LNCAP (cell line): ENCODE measurements around the gene ARAP1.

Experiments used
- TF ChIP-seq, protein P1 (sequence below): fragments of 450-650 bp; IDR thresholded peaks from 2 replicates; pipeline ENCODE4 v1.5.1; 2017; ENCODE audit warnings: mild to moderate bottlenecking

Gene ARAP1

DNA sequence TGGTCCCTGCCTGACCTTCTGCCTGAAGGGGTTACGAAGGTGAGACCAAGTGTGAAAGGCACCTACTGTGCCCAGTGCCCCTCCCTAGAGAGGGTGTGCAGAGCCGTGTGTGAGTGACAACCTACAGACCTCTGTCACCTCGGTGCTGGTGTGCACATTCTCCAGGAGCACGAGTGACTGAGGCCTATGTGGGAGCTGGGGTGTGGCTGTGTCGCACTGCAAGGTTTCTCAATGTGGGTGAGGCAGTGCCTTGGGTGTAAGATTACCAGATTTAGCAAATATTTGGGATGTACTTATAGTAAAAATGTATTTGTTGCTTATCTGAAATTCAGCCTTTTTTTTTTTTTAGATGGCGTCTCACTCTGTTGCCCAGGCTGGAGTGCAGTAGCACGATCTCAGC lies 36.0 kb upstream of the ARAP1 start:
- TF ChIP-seq, protein P1, sequence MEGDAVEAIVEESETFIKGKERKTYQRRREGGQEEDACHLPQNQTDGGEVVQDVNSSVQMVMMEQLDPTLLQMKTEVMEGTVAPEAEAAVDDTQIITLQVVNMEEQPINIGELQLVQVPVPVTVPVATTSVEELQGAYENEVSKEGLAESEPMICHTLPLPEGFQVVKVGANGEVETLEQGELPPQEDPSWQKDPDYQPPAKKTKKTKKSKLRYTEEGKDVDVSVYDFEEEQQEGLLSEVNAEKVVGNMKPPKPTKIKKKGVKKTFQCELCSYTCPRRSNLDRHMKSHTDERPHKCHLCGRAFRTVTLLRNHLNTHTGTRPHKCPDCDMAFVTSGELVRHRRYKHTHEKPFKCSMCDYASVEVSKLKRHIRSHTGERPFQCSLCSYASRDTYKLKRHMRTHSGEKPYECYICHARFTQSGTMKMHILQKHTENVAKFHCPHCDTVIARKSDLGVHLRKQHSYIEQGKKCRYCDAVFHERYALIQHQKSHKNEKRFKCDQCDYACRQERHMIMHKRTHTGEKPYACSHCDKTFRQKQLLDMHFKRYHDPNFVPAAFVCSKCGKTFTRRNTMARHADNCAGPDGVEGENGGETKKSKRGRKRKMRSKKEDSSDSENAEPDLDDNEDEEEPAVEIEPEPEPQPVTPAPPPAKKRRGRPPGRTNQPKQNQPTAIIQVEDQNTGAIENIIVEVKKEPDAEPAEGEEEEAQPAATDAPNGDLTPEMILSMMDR: no peak

DNA sequence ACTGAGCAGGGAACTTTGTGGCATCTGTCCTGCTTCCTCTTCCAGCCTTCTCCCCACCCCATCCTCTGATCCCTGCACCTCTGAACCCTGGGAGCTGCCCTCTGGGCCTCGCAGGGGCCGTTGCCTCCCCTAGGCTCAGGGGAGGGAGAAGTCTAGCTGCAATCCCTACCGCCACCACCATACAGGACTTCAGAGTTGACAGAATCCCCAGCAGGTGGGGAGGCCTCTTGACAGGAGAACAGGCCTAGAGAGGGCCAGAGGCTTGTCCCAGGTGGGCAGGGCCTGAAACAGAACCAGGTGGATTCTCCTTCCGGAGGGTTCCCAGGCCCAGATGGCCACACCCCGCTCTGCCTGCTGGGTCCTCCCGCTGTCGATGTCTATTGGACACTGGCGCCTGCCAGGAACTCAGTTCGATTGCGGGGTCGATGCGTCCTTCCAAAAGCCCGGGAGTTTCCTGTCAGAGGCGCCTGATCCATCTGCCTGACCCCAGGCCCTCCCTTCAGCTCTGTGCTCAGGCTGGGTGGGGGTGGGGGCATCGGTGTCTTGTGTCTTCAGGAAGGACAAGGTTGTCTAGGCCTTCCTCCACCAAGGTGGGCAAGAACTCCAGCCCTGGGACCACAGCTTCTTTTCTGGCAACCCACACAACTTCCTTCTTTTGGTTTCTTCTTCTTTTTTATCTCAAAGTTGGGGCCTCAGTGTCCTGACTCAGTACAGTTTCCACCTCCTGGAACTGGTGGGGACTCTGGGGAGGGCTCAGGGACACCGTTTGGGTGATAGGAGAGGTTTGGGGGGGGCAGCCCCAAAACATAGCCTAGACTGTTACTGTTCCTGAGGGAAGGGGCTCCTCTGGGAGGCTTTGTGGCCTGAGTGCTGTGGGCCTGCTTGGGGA lies 35.3 kb upstream of the ARAP1 start:
- TF ChIP-seq, protein P1: no peak

DNA sequence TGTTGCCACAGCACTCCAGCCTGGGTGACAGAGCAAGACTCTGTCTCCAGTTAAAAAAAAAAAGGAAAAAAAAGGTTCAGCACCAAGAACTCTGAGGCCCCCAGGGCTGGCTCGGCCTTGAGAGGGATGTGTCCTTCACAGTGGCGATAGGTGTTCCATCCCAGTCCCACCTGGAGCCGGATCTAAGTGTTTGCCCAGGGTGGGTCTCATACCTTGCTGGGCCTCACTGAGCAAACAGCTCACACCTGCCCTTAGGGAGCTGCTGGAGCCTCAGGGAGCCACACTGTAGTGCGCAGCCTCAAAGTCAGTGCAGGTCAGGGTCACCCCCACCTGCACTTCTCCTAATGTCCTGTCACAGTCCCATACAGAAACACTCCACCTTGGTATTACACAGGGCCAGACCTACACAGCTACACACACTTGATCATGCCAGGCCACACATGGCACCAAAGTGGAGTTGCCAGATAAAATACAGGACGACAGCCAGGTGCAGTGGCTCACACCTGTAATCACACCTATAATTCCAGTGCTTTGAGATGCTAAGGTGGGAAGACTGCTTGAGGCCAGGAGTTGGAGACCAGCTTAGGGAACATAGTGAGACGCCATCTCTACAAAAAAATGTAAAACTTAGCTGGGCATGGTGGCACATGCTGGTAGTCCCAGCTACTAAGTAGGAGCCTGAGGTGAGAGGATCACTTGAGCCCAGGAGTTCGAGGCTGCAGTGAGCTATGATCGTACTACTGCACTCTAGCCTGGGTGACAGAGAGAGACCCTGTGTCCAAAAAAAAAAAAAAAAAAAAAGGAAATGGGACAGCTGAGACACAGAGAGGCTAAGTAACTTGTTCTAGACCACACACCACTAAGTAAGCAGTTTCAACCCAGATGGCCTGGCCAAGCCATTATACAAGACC lies 34.4 kb upstream of the ARAP1 start:
- TF ChIP-seq, protein P1: no peak

DNA sequence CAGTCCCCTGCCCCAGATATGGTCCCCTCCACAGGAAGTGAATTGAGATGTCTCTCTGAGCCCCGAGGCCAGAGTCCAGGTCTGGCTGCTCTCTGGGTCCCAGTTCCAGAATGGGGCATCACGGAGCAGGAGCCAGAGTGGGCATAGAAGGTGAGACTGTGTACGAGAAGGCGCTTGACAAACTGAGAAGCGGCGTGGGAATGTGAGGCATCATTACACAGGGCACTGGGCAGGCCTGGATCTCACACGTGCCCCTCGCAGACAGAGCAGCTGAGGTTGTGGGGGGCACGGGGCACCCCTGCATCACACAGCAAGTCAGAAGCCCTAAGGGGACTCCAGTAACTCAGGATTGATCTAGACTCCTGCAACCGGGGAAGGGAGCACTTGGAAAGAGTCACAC lies 32.5 kb upstream of the ARAP1 start:
- TF ChIP-seq, protein P1: no peak

DNA sequence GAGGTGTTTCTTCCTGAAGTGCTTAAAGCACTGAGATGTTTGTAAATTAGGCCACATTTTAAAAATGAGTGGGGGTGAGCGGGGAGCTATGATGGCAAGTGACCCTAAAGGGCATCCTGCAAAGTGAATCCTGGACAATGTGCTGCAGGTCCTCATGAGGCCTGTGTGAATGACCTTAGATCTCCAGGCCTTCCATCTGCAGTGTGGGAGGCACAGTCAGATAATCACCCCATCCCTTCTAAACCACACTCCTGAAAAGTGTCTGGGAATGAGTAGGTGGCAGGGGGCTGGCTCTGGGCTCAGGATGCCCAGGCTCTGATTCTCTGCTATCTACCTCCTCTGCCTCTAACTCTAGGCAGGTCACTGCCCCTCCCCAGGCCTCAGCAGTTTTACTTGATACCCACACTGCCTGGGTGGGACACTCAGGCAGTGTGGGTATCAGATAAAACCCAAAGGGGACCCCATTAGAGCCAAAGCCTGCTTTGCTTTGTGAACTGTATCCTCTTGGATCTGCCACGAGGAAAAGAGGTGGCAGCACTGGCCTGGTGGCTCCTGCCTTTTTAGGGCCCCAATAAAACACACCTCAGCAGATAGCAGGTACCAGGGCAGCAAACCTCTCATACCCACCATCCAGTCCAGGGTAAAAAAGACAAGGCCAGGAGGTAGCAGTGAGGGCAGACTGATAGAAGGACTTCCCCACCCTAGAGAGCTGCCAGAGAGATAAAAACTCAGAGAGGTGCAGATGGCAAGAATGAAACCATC lies 31.1 kb upstream of the ARAP1 start:
- TF ChIP-seq, protein P1: no peak

DNA sequence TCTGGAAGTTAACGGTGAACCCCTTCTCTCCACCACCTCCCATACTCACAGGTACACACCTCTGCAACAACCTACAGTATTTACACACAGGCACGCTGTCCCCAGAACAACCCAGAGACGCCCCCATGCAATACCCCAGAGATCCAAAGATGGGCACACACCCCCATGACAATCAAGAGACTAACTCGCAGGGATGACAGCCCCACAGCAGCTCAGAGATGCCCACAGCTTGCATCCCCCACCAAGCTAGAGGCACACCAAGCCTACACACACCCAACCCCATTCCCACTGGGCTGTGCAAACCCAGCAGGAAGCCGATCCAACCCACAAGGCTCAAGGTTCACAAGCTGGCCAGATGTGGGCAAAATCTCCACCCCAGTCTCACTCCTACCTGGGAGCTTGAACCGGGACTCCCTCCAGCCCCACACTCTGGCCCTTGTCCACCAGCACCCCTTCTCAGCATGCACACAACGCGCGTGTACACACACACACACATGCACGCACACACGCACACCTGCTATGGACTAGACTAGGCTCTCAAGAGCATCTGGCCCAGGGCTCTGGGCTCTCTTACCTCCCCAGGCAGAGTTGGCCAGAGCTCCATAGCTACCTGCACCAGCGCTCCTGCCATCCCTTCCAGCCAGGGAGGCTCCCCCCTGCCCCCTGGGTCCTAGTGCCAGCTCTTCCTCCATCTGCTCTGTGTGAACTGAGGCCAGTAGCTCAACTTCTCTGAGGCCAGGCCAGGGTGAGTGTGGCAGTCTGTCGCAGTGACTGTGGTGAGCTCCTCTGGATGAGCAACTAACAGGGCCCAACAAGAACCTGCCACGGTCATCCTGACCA lies 30.1 kb upstream of the ARAP1 start:
- TF ChIP-seq, protein P1: no peak
